HG03432 (cell line): ENCODE measurements around the gene IL20RB.
A peak's percentile ranks its signal among the peaks of the same experiment; 100 is the strongest.
"Not testable (repeated sequence)": the region's sequence is repeated elsewhere in the genome, so short reads cannot be mapped to it uniquely, and the experiment has no call there.

ENCODE experiments used
- ATAC-seq: cut with Tn5 transposase; IDR thresholded peaks from one replicate; pipeline ENCODE4 v1.9.1; 2021; ENCODE audit warnings: mild to moderate bottlenecking, moderate library complexity; ENCODE audit not compliant: unreplicated experiment

Gene IL20RB

GRCh38 chr3:136982520-136983138 is 24.8 kb downstream of the IL20RB start:
- ATAC-seq = no peak

- no peak for ATAC-seq
Observed at GRCh38 chr3:136984837-136985236, 27.1 kb downstream of the IL20RB start.

GRCh38 chr3:136987398-136987980 is 29.7 kb downstream of the IL20RB start:
- not testable (repeated sequence) for ATAC-seq

GRCh38 chr3:136988651-136989050 is 30.9 kb downstream of the IL20RB start:
- no peak for ATAC-seq

- ATAC-seq = no peak
Observed at GRCh38 chr3:136989781-136990524, 32.2 kb downstream of the IL20RB start.

- ATAC-seq = no peak
Observed at GRCh38 chr3:136990826-136991225, 33.0 kb downstream of the IL20RB start.

GRCh38 chr3:136992115-136992514 is 34.3 kb downstream of the IL20RB start:
- no peak for ATAC-seq

GRCh38 chr3:136994772-136995516 is 37.2 kb downstream of the IL20RB start:
- ATAC-seq = no peak

- ATAC-seq = no peak
Observed at GRCh38 chr3:136995652-136996051, 37.9 kb downstream of the IL20RB start.

- no peak for ATAC-seq
Observed at GRCh38 chr3:137000039-137000438, 42.3 kb downstream of the IL20RB start.

GRCh38 chr3:137007376-137007775 is 49.6 kb downstream of the IL20RB start:
- not testable (repeated sequence) for ATAC-seq

- no peak for ATAC-seq
Observed at GRCh38 chr3:137008131-137008530, 50.3 kb downstream of the IL20RB start.

GRCh38 chr3:137008976-137009375 is 51.2 kb downstream of the IL20RB start:
- ATAC-seq = no peak

- ATAC-seq = no peak
Observed at GRCh38 chr3:137010137-137010536, 52.4 kb downstream of the IL20RB start.

- no peak for ATAC-seq
Observed at GRCh38 chr3:137011153-137011552, 53.4 kb downstream of the IL20RB start.

GRCh38 chr3:137012097-137012501 is 54.3 kb downstream of the IL20RB start:
- no peak for ATAC-seq

GRCh38 chr3:137013951-137014688 is 56.3 kb downstream of the IL20RB start:
- peak; percentile 83 for ATAC-seq

- not testable (repeated sequence) for ATAC-seq
Observed at GRCh38 chr3:137017316-137017715, 59.5 kb downstream of the IL20RB start.

- ATAC-seq = no peak
Observed at GRCh38 chr3:137020315-137020714, 62.5 kb downstream of the IL20RB start.

- no peak for ATAC-seq
Observed at GRCh38 chr3:137020888-137021287, 63.1 kb downstream of the IL20RB start.

- no peak for ATAC-seq
Observed at GRCh38 chr3:137024348-137024747, 66.6 kb downstream of the IL20RB start.
